Epithelial cell of proximal tubule (primary cell): ENCODE results near the gene NRXN3. TPM values are rescaled to one million over a fixed set of nuclear protein-coding genes. Genes with fewer than 3 reads are reported as not detected.
A peak's percentile ranks its signal among the peaks of the same experiment; 100 is the strongest.

ENCODE experiments used
- DNase-seq: peaks from one replicate; pipeline ENCODE4 v3.0.0-alpha.2; 2011; ENCODE audit warnings: low read depth
- H3K4me3 ChIP-seq: 2 replicates; pipeline ENCODE4 v1.5.1; 2011; ENCODE audit warnings: low read depth, mild to moderate bottlenecking, low read length
- total RNA-seq: library from RNA; depleted of rRNA; stranded (reverse); fragments of >200 nt; gene quantifications from 2 replicates; pipeline ENCODE4 v1.2.3, GENCODE V29; 2015
- TF ChIP-seq, protein P1 (sequence below): conservative IDR thresholded peaks from 2 replicates; pipeline ENCODE4 v1.5.1; 2012; ENCODE audit warnings: low read depth, mild to moderate bottlenecking, low read length

NRXN3 gene
- total RNA-seq, 1 donor from 2014 or later: 1.2 TPM

DNA sequence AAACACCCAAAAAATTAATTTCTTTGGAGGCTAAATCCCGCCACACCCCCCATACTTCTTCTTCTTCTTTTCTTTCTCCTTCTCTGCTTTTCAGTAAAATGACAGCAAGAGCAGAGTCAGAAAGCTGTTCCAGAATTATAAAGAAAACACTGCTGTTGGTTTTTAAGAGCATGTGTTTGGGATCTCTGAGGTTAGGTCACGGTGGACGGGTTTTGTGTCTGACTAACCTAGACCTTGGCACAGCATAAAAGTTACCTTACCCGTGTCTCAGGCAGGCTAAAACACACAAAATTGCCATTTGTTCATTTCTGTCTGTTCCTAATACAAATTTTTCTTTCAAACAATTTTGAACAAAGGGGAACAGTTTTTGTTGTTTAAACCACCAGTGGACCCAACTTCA lies 540.8 kb downstream of the NRXN3 start:
- no peak overlapping the region for H3K4me3 ChIP-seq
- TF ChIP-seq, protein P1, sequence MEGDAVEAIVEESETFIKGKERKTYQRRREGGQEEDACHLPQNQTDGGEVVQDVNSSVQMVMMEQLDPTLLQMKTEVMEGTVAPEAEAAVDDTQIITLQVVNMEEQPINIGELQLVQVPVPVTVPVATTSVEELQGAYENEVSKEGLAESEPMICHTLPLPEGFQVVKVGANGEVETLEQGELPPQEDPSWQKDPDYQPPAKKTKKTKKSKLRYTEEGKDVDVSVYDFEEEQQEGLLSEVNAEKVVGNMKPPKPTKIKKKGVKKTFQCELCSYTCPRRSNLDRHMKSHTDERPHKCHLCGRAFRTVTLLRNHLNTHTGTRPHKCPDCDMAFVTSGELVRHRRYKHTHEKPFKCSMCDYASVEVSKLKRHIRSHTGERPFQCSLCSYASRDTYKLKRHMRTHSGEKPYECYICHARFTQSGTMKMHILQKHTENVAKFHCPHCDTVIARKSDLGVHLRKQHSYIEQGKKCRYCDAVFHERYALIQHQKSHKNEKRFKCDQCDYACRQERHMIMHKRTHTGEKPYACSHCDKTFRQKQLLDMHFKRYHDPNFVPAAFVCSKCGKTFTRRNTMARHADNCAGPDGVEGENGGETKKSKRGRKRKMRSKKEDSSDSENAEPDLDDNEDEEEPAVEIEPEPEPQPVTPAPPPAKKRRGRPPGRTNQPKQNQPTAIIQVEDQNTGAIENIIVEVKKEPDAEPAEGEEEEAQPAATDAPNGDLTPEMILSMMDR: no peak
- DNase-seq: peak; percentile 36

GRCh38 chr14:78713716-78714115 lies 543.5 kb downstream of the NRXN3 start:
- no peak for DNase-seq
- TF ChIP-seq, protein P1: no peak

GRCh38 chr14:78714711-78715110 lies 544.5 kb downstream of the NRXN3 start:
- DNase-seq: no peak
- TF ChIP-seq, protein P1: no peak
- H3K4me3 ChIP-seq: no peak overlapping the region

More at GRCh38 chr14:78713716-78714115, 543.5 kb downstream of the NRXN3 start:
- no peak overlapping the region for H3K4me3 ChIP-seq

DNA sequence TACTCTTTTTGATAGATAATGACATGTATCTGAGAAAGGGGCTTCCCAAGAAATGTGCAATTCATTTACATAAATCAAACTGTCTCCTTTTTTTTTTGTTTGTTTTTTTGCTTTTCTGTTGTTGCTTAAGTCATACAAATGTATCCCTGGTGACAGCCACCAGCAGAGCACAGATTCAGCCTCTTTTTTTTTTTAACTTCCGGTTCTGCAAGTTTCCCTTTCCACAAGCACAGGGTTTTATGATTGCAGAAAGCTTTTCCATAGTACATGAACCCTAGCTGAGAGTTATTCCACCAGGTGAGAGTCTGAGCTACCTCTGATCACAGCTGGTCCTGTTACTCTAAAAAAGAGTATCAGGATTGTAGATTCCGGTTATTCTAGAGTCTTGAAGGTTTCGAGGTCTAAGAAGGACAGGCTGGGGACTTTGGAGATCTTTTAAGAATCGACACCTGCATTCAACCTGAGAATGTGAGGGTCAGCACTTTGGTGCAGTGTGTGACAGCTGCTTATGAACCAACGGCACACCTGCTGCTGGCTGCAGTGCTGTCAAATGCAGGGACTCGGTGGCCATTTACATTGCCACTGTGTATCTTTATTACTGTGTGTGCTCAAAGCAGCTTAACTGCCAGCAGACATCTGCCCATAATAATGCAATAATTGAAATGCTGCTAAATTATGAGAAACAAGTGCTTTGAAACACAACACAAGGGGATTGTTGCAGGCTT lies 551.7 kb downstream of the NRXN3 start:
- no peak for DNase-seq
- TF ChIP-seq, protein P1: no peak
- H3K4me3 ChIP-seq: no peak overlapping the region

DNA sequence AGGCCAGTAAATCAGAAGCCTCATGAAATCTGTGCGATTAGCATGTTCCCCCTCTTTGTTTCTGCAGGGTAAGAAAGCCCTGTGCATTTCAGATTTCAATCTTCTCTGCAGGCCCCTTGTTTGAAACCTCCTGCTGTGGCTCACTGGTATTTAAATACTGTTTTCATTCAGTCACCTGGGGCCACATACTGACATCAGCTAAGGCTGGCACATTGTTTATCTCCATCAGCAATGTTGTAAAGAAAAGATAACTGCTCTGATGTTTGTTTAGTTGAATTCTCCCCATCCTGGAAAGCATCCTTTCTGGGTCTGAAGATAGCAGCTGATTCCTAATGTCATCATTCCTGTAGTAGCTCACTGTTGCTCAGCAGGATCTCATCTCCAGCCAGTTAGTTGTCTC lies 554.9 kb downstream of the NRXN3 start:
- TF ChIP-seq, protein P1: no peak
- no peak overlapping the region for H3K4me3 ChIP-seq
- no peak for DNase-seq

- TF ChIP-seq, protein P1: no peak
- H3K4me3 ChIP-seq: no peak overlapping the region
- DNase-seq: no peak
Measured at GRCh38 chr14:78737116-78737515, 566.9 kb downstream of the NRXN3 start.

GRCh38 chr14:78737601-78738000 lies 567.4 kb downstream of the NRXN3 start:
- DNase-seq: no peak
- no peak overlapping the region for H3K4me3 ChIP-seq
- TF ChIP-seq, protein P1: no peak
